Naive B cell (primary cell): Measurements from ENCODE around the gene DENND1B. TPM values are rescaled to one million over a fixed set of nuclear protein-coding genes. Genes with fewer than 3 reads are reported as not detected.
"Not testable (repeated sequence)": the region's sequence is repeated elsewhere in the genome, so short reads cannot be mapped to it uniquely, and the experiment has no call there.

ENCODE experiments used
- ATAC-seq, 2 donors: fragments of 150-1000 bp; cut with Tn5 transposase; 2 replicates each; pipeline ENCODE4 v1.10.0; 2021; ENCODE audit warnings: low read depth in 2 of 2, mild to moderate bottlenecking in 2 of 2, moderate library complexity in 2 of 2
- DNase-seq: peaks from one replicate; pipeline ENCODE4 v3.0.0; 2022
- H3K27ac Mint-ChIP-seq, 6 donors: one replicate each; pipeline ENCODE4 v1.8.0; 2020 to 2022; ENCODE audit warnings: mild to moderate bottlenecking in 6 of 6, mixed read lengths in 6 of 6, moderate library complexity in 5 of 6, inconsistent platforms in 2 of 6
- H3K27me3 Mint-ChIP-seq, 3 donors: one replicate each; pipeline ENCODE4 v1.8.0; 2021 to 2022; ENCODE audit warnings: mixed read lengths in 3 of 3, mild to moderate bottlenecking in 1 of 3
- H3K36me3 Mint-ChIP-seq, 2 donors: one replicate each; pipeline ENCODE4 v1.8.0; 2020 to 2022; ENCODE audit warnings: mixed read lengths in 2 of 2, inconsistent platforms in 1 of 2, mild to moderate bottlenecking in 1 of 2
- H3K4me1 Mint-ChIP-seq, 3 donors: one replicate each; pipeline ENCODE4 v1.8.0; 2020 to 2022; ENCODE audit warnings: mixed read lengths in 3 of 3, inconsistent platforms in 1 of 3, mild to moderate bottlenecking in 1 of 3, moderate library complexity in 1 of 3
- H3K4me3 Mint-ChIP-seq, 8 donors: one replicate each; pipeline ENCODE4 v1.8.0; 2020 to 2022; ENCODE audit warnings: mild to moderate bottlenecking in 8 of 8, mixed read lengths in 8 of 8, moderate library complexity in 8 of 8, inconsistent platforms in 2 of 8
- H3K9me3 Mint-ChIP-seq, 7 donors: one replicate each; pipeline ENCODE4 v1.8.0; 2020 to 2022; ENCODE audit warnings: mixed read lengths in 7 of 7, mild to moderate bottlenecking in 5 of 7, inconsistent platforms in 2 of 7, moderate library complexity in 1 of 7
- polyA plus RNA-seq, 6 donors: library from polyadenylated mRNA; unstranded; fragments of 300-500 nt; fragmentation: Illumina TruSeq; gene quantifications; one replicate each; pipeline ENCODE4 v1.2.3, GENCODE V29; 2021; ENCODE audit warnings: low read depth in 6 of 6

The DENND1B gene
- polyA plus RNA-seq, 6 donors from 2014 or later: 3.3 to 6.2 (median 5.4) TPM

- ATAC-seq: no peak
Measured at GRCh38 chr1:197731449-197731848, 43.8 kb downstream of the DENND1B start.

GRCh38 chr1:197725976-197726375 is 49.3 kb downstream of the DENND1B start:
- DNase-seq: no peak
- Mint-ChIP-seq H3K4me1 (peaks cover 0 to 12% (median 0%) of the 10 kb centered on the region in 3 donors), H3K27me3 (no peaks in the 10 kb centered on the region), H3K27ac (no peak overlapping the region), H3K36me3 (peaks cover 24 to 34% of the 10 kb centered on the region in 2 donors), H3K9me3 (peaks cover 11 to 48% (median 21%) of the 10 kb centered on the region in 7 donors), H3K4me3 (no peak overlapping the region)
- ATAC-seq: no peak

More at GRCh38 chr1:197731449-197731848, 43.8 kb downstream of the DENND1B start:
- Mint-ChIP-seq H3K4me3 (no peak overlapping the region), H3K27me3 (no peaks in the 10 kb centered on the region), H3K27ac (no peak overlapping the region), H3K9me3 (peaks cover 0 to 21% (median 6%) of the 10 kb centered on the region in 7 donors), H3K36me3 (peaks cover 17% of the 10 kb centered on the region in 2 donors), H3K4me1 (peaks cover 3 to 23% (median 4%) of the 10 kb centered on the region in 3 donors)
- DNase-seq: no peak

- ATAC-seq (no peak), DNase-seq (no peak)
- no peak overlapping the region for H3K27ac Mint-ChIP-seq
Measured at GRCh38 chr1:197725044-197725443, 50.2 kb downstream of the DENND1B start.

GRCh38 chr1:197715806-197716205 is 59.5 kb downstream of the DENND1B start:
- H3K9me3 Mint-ChIP-seq: no peaks in the 10 kb centered on the region
- peaks cover 0 to 3% (median 0%) of the 10 kb centered on the region in 3 donors for H3K4me1 Mint-ChIP-seq
- H3K27ac Mint-ChIP-seq: no peak overlapping the region
- DNase-seq: no peak
- ATAC-seq: no peak
- H3K4me3 Mint-ChIP-seq: no peak overlapping the region
- no peaks in the 10 kb centered on the region for H3K36me3 Mint-ChIP-seq
- no peaks in the 10 kb centered on the region for H3K27me3 Mint-ChIP-seq

More at GRCh38 chr1:197725044-197725443, 50.2 kb downstream of the DENND1B start:
- peaks cover 11 to 48% (median 21%) of the 10 kb centered on the region in 7 donors for H3K9me3 Mint-ChIP-seq
- no peak overlapping the region for H3K4me3 Mint-ChIP-seq
- H3K36me3 Mint-ChIP-seq: peaks cover 24 to 34% of the 10 kb centered on the region in 2 donors
- H3K4me1 Mint-ChIP-seq: peaks cover 0 to 12% (median 0%) of the 10 kb centered on the region in 3 donors
- no peaks in the 10 kb centered on the region for H3K27me3 Mint-ChIP-seq

- no peaks in the 10 kb centered on the region for H3K27me3 Mint-ChIP-seq
- H3K4me1 Mint-ChIP-seq: peaks cover 7 to 17% (median 14%) of the 10 kb centered on the region in 3 donors
- no peak for DNase-seq
- H3K9me3 Mint-ChIP-seq: peaks cover 0 to 8% (median 2%) of the 10 kb centered on the region in 7 donors
- ATAC-seq: peak; percentile 56 to 65
- H3K36me3 Mint-ChIP-seq: peaks cover 3 to 9% of the 10 kb centered on the region in 2 donors
- no peak overlapping the region for H3K4me3 Mint-ChIP-seq
- peak overlapping the region in 1 of 6 donors; percentile 11 for H3K27ac Mint-ChIP-seq
Measured at GRCh38 chr1:197706601-197707000, 68.7 kb downstream of the DENND1B start.

- peaks cover 0 to 10% (median 5%) of the 10 kb centered on the region in 7 donors for H3K9me3 Mint-ChIP-seq
- ATAC-seq: no peak
- peaks cover 3 to 13% of the 10 kb centered on the region in 2 donors for H3K36me3 Mint-ChIP-seq
- no peak overlapping the region for H3K27ac Mint-ChIP-seq
- H3K27me3 Mint-ChIP-seq: no peaks in the 10 kb centered on the region
- no peak overlapping the region for H3K4me3 Mint-ChIP-seq
- no peak for DNase-seq
- H3K4me1 Mint-ChIP-seq: peaks cover 7 to 17% (median 14%) of the 10 kb centered on the region in 3 donors
Measured at GRCh38 chr1:197705941-197706340, 69.3 kb downstream of the DENND1B start.

GRCh38 chr1:197700688-197701087 is 74.6 kb downstream of the DENND1B start:
- ATAC-seq, H3K27me3 Mint-ChIP-seq, DNase-seq, H3K4me3 Mint-ChIP-seq, H3K27ac Mint-ChIP-seq: not testable (repeated sequence)
- Mint-ChIP-seq H3K36me3 (peaks cover 3 to 25% of the 10 kb centered on the region in 2 donors), H3K4me1 (peaks cover 15 to 41% (median 24%) of the 10 kb centered on the region in 3 donors), H3K9me3 (peaks cover 0 to 16% (median 11%) of the 10 kb centered on the region in 7 donors)

- ATAC-seq (no peak), DNase-seq (no peak)
- no peak overlapping the region for H3K4me3 Mint-ChIP-seq
- peaks cover 0 to 13% (median 11%) of the 10 kb centered on the region in 7 donors for H3K9me3 Mint-ChIP-seq
- peaks cover 22 to 55% (median 36%) of the 10 kb centered on the region in 3 donors for H3K4me1 Mint-ChIP-seq
- no peak overlapping the region for H3K27ac Mint-ChIP-seq
- H3K36me3 Mint-ChIP-seq: peaks cover 3 to 15% of the 10 kb centered on the region in 2 donors
- H3K27me3 Mint-ChIP-seq: no peaks in the 10 kb centered on the region
Measured at GRCh38 chr1:197696372-197696771, 78.9 kb downstream of the DENND1B start.

GRCh38 chr1:197695961-197696360 is 79.3 kb downstream of the DENND1B start:
- Mint-ChIP-seq H3K4me1 (peaks cover 22 to 56% (median 36%) of the 10 kb centered on the region in 3 donors), H3K36me3 (peaks cover 7 to 12% of the 10 kb centered on the region in 2 donors), H3K27me3 (no peaks in the 10 kb centered on the region), H3K4me3 (no peak overlapping the region), H3K9me3 (peaks cover 0 to 13% (median 8%) of the 10 kb centered on the region in 7 donors), H3K27ac (no peak overlapping the region)
- DNase-seq (no peak), ATAC-seq (no peak)

- peaks cover 9 to 29% (median 24%) of the 10 kb centered on the region in 3 donors for H3K4me1 Mint-ChIP-seq
- no peak overlapping the region for H3K27ac Mint-ChIP-seq
- no peaks in the 10 kb centered on the region for H3K27me3 Mint-ChIP-seq
- ATAC-seq: no peak
- H3K4me3 Mint-ChIP-seq: no peak overlapping the region
- no peak for DNase-seq
- H3K9me3 Mint-ChIP-seq: peaks cover 0 to 15% (median 9%) of the 10 kb centered on the region in 7 donors
- peaks cover 15 to 22% of the 10 kb centered on the region in 2 donors for H3K36me3 Mint-ChIP-seq
Measured at GRCh38 chr1:197692965-197693364, 82.3 kb downstream of the DENND1B start.

GRCh38 chr1:197691816-197692215 is 83.5 kb downstream of the DENND1B start:
- Mint-ChIP-seq H3K9me3 (peaks cover 0 to 19% (median 12%) of the 10 kb centered on the region in 7 donors), H3K27me3 (no peaks in the 10 kb centered on the region), H3K36me3 (peaks cover 16 to 22% of the 10 kb centered on the region in 2 donors), H3K4me3 (no peak overlapping the region), H3K27ac (peak overlapping the region in 1 of 6 donors; percentile 4), H3K4me1 (peaks cover 9 to 20% (median 19%) of the 10 kb centered on the region in 3 donors)
- ATAC-seq (no peak), DNase-seq (no peak)

- DNase-seq (no peak), ATAC-seq (no peak)
- H3K9me3 Mint-ChIP-seq: peaks cover 0 to 19% (median 12%) of the 10 kb centered on the region in 7 donors
- H3K27ac Mint-ChIP-seq: no peak overlapping the region
- H3K4me1 Mint-ChIP-seq: peaks cover 9 to 20% (median 19%) of the 10 kb centered on the region in 3 donors
- H3K4me3 Mint-ChIP-seq: no peak overlapping the region
- peaks cover 16 to 22% of the 10 kb centered on the region in 2 donors for H3K36me3 Mint-ChIP-seq
- H3K27me3 Mint-ChIP-seq: no peaks in the 10 kb centered on the region
Measured at GRCh38 chr1:197690074-197690473, 85.2 kb downstream of the DENND1B start.

- ATAC-seq: no peak
- Mint-ChIP-seq H3K9me3 (peaks cover 0 to 19% (median 12%) of the 10 kb centered on the region in 7 donors), H3K4me3 (peak overlapping the region in 1 of 8 donors; percentile 39), H3K27ac (no peak overlapping the region), H3K4me1 (peaks cover 6 to 19% (median 16%) of the 10 kb centered on the region in 3 donors), H3K36me3 (peaks cover 16 to 22% of the 10 kb centered on the region in 2 donors), H3K27me3 (no peaks in the 10 kb centered on the region)
- DNase-seq: no peak
Measured at GRCh38 chr1:197688233-197688632, 87.0 kb downstream of the DENND1B start.

- H3K36me3 Mint-ChIP-seq: peaks cover 16 to 22% of the 10 kb centered on the region in 2 donors
- peak overlapping the region in 2 of 6 donors; percentile 3 to 12 for H3K27ac Mint-ChIP-seq
- H3K9me3 Mint-ChIP-seq: peaks cover 0 to 19% (median 12%) of the 10 kb centered on the region in 7 donors
- H3K4me1 Mint-ChIP-seq: peaks cover 3 to 6% (median 5%) of the 10 kb centered on the region in 3 donors
- ATAC-seq (no peak), DNase-seq (no peak)
- no peak overlapping the region for H3K4me3 Mint-ChIP-seq
- no peaks in the 10 kb centered on the region for H3K27me3 Mint-ChIP-seq
Measured at GRCh38 chr1:197686702-197687355, 88.5 kb downstream of the DENND1B start.
